GM12878 (cell line): Measurements from ENCODE around the gene ST3GAL5. TPM values are rescaled to one million over a fixed set of nuclear protein-coding genes. Genes with fewer than 3 reads are reported as not detected.

Experiments used
- ATAC-seq: fragments of 200-7000 bp; cut with Tn5 transposase; 3 replicates; pipeline ENCODE4 v1.9.1; 2020; ENCODE audit warnings: mild to moderate bottlenecking, moderate library complexity
- BruUV-seq: library from RNA; stranded (reverse); fragments of 400-500 nt; replicated peaks from 2 replicates; lab custom pipeline; 2021; lab: Mats Ljungman, UMichigan
- CTCF ChIA-PET: fragments of 300-600 bp; sonication (Branson Sonifier 250); formaldehyde crosslinking; extraction: SDS; loops from one replicate; lab custom pipeline; 2021; ENCODE audit warnings: inconsistent platforms; lab: Yijun Ruan, JAX
- POLR2A ChIA-PET: fragments of 350-600 bp; formaldehyde crosslinking; extraction: SDS; loops from one replicate; lab custom pipeline; 2021; ENCODE audit warnings: inconsistent platforms; lab: Charles Lee
- RAD21 ChIA-PET: fragments of 300-600 bp; sonication (Branson Sonifier 250); formaldehyde crosslinking; loops from one replicate; lab custom pipeline; 2023; ENCODE audit warnings: antibody characterized with exemption; ENCODE audit not compliant: unreplicated experiment; lab: Charles Lee
- SMC1A ChIA-PET: fragments of 300-600 bp; sonication (Branson Sonifier 250); formaldehyde crosslinking; loops from one replicate; lab custom pipeline; 2023; ENCODE audit not compliant: unreplicated experiment, uncharacterized antibody; lab: Charles Lee
- DNase-seq: peaks from one replicate; pipeline ENCODE4 v3.0.0-alpha.2; 2011; ENCODE audit warnings: low read depth, low spot score
- FAIRE-seq: peaks from 3 replicates; lab custom pipeline; 2011; peaks lifted over from hg19 to GRCh38; lab: Jason Lieb, UNC
- H2AFZ ChIP-seq: 2 replicates; pipeline ENCODE4 v1.6.0; 2011; ENCODE audit warnings: low read depth, low read length, control low read depth; ENCODE audit not compliant: control insufficient read depth
- H3K27ac ChIP-seq: 2 replicates; pipeline ENCODE4 v1.5.1; 2011; ENCODE audit warnings: control low read depth; ENCODE audit not compliant: control insufficient read depth, insufficient read depth
- H3K27me3 ChIP-seq, 2 experiments: replicated peaks in 1 of 2; 2 replicates each; pipeline versions ENCODE4 v1.6.0 to v1.6.1; 2011; ENCODE audit warnings: low read length in 1 of 2; ENCODE audit not compliant: control insufficient read depth in 2 of 2, insufficient read depth in 2 of 2
- H3K36me3 ChIP-seq, 2 experiments: 2 replicates each; pipeline ENCODE4 v1.5.1; 2011; ENCODE audit warnings: low read length in 1 of 2; ENCODE audit not compliant: control insufficient read depth in 2 of 2, insufficient read depth in 2 of 2
- H3K4me1 ChIP-seq: 2 replicates; pipeline ENCODE4 v1.6.1; 2011; ENCODE audit warnings: mild to moderate bottlenecking, low read length, moderate library complexity, mixed read lengths; ENCODE audit not compliant: control insufficient read depth, insufficient read depth
- H3K4me2 ChIP-seq: 2 replicates; pipeline ENCODE4 v1.6.0; 2011; ENCODE audit warnings: control low read depth; ENCODE audit not compliant: control insufficient read depth, insufficient read depth
- H3K4me3 ChIP-seq: fragments of 200-600 bp; sonication (generic); 2 replicates; pipeline ENCODE4 v1.5.1; 2016
- H3K79me2 ChIP-seq: 2 replicates; pipeline ENCODE4 v1.6.0; 2011; ENCODE audit warnings: low read length; ENCODE audit not compliant: control insufficient read depth, insufficient read depth
- H3K9ac ChIP-seq: 2 replicates; pipeline ENCODE4 v1.8.0; 2011; ENCODE audit warnings: low read length, control low read depth, mixed read lengths; ENCODE audit not compliant: control insufficient read depth, insufficient read depth
- H3K9me3 ChIP-seq: replicated peaks from 3 replicates; pipeline ENCODE4 v1.5.1; 2011; ENCODE audit warnings: mild to moderate bottlenecking, low read length; ENCODE audit not compliant: control insufficient read depth, insufficient read depth
- H4K20me1 ChIP-seq: 2 replicates; pipeline ENCODE4 v1.6.0; 2011; ENCODE audit not compliant: control insufficient read depth, insufficient read depth
- CEBPZ ChIP-seq: fragments of 150-350 bp; IDR thresholded peaks from 2 replicates; pipeline ENCODE4 v1.6.1; 2016; ENCODE audit warnings: low read depth, low read length
- E4F1 ChIP-seq: fragments of 450-650 bp; IDR thresholded peaks from 2 replicates; pipeline ENCODE4 v1.6.1; 2018; ENCODE audit warnings: borderline replicate concordance, mild to moderate bottlenecking; ENCODE audit not compliant: partially characterized antibody
- IRF5 ChIP-seq: fragments of 450-650 bp; IDR thresholded peaks from 2 replicates; pipeline ENCODE4 v1.6.1; 2017; ENCODE audit warnings: borderline replicate concordance
- NRF1 ChIP-seq: conservative IDR thresholded peaks from 2 replicates; pipeline ENCODE4 v1.6.1; 2011; ENCODE audit warnings: mild to moderate bottlenecking, low read depth, low read length, improper control_type of control experiment
- PRDM15 ChIP-seq: fragments of 450-650 bp; formaldehyde crosslinking; IDR thresholded peaks from 2 replicates; pipeline ENCODE4 v1.4.0; 2020; ENCODE audit warnings: mild to moderate bottlenecking, moderate library complexity
- RUNX3 ChIP-seq: IDR thresholded peaks from 2 replicates; pipeline ENCODE4 v1.6.1; 2012; ENCODE audit warnings: low read length, inconsistent platforms
- SRF ChIP-seq, 2 experiments: IDR thresholded peaks; 2 replicates each; pipeline ENCODE4 v1.6.1; 2011; ENCODE audit warnings: low read depth in 2 of 2, low read length in 2 of 2, mild to moderate bottlenecking in 1 of 2, moderate library complexity in 1 of 2
- ZNF274 ChIP-seq: IDR thresholded peaks from one replicate; pipeline ENCODE4 v1.8.0; 2011; ENCODE audit not compliant: insufficient read length, insufficient read depth
- ZNF622 ChIP-seq: fragments of 450-650 bp; IDR thresholded peaks from 2 replicates; pipeline ENCODE4 v1.6.1; 2017; ENCODE audit warnings: mild to moderate bottlenecking, inconsistent platforms
- WGBS: methylation state at CpG from one replicate; pipeline ENCODE4 v1.1.6; 2016; ENCODE audit warnings: low lambda C conversion rate; ENCODE audit not compliant: insufficient replicate concordance, insufficient coverage; ENCODE audit errors: missing lambda C conversion rate; 5-methylcytosine and 5-hydroxymethylcytosine counted together
- in situ Hi-C: fragments of 300-500 bp; cut with MboI; formaldehyde crosslinking; loops from 9 replicates; pipeline ENCODE4 v1.14.3; 2018; ENCODE audit warnings: mixed read lengths
- intact Hi-C: fragments of 100-400 bp; cut with micrococcal nuclease; formaldehyde crosslinking; loops from one replicate; pipeline ENCODE4 v1.14.2; 2022; ENCODE audit not compliant: unreplicated experiment
- polyA plus RNA-seq, 11 experiments: library from polyadenylated mRNA; depleted of rRNA in 4 of 11; unstranded in 6 of 11; stranded (reverse) in 5 of 11; fragments of >200 nt; fragmentation: Nextera tagmentation in 4 of 11; fragmentation: Illumina TruSeq in 1 of 11; extraction: Ambion mirVana in 4 of 11; extraction: Trizol in 1 of 11; gene quantifications; 1 replicate in 1 of 11; 2 replicates in 10 of 11; pipeline versions ENCODE4 v1.2.1 to v1.2.3, GENCODE V29; 2011 to 2016; ENCODE audit warnings: inconsistent platforms in 2 of 11, missing spikeins in 2 of 11, low read depth in 1 of 11
- total RNA-seq, 4 experiments: library from RNA; depleted of rRNA in 3 of 4; stranded (reverse); fragments of >200 nt in 3 of 4; fragmentation: Illumina TruSeq in 1 of 4; extraction: Trizol in 1 of 4; gene quantifications; 2 replicates each; pipeline versions ENCODE4 v1.2.1 to v1.2.3, GENCODE V29; 2013 to 2021

Gene ST3GAL5
- total and polyA plus RNA-seq, 10 of the 15 experiments (the other 5 are each of a cell fraction or from before 2014, with no cell fraction given): 5.2 to 60.9 (median 10.2) TPM

GRCh38 chr2:85887566-85888019 is 1.2 kb downstream of the ST3GAL5 start:
- intact Hi-C loops: loop anchor here (1.0 to 5.0 kb wide), 4 partner anchors 34 to 193 kb away; no protein-coding TSS in a partner anchor
- peak; percentile 48 for ATAC-seq
- in situ Hi-C loops: loop anchor here (5.0 kb wide), 1 partner anchor 60 kb away; no protein-coding TSS in a partner anchor
- FAIRE-seq: peak; percentile 82
- SMC1A ChIA-PET: interaction anchor here (0.5 to 11.8 kb wide), 23 partner anchors 9 to 218 kb away, joined by 3 to 248 read pairs (median 8); partner anchors contain the start of genes POLR1A and PTCD3
- WGBS: 5% methylated on average over 10 of the region's 10 CpGs
- Histone ChIP-seq H3K9ac (peak overlapping the region; percentile 63; the same call in 1 of the 2 replicates), H3K4me1 (peaks cover 13% of the 10 kb centered on the region; the same call in 1 of the 2 replicates), H3K4me3 (peak overlapping the region; percentile 65), H4K20me1 (no peaks in the 10 kb centered on the region), H2AFZ (peak overlapping the region; percentile 71; the same call in 1 of the 2 replicates), H3K4me2 (peak overlapping the region; percentile 96), H3K27me3 (no peaks in the 10 kb centered on the region; a peak in 1 of 4 replicates), H3K27ac (no peak overlapping the region), H3K36me3 (no peaks in the 10 kb centered on the region), H3K9me3 (peaks cover 4% of the 10 kb centered on the region; the same call in 2 of the 3 replicates), H3K79me2 (no peaks in the 10 kb centered on the region; the same call in 1 of the 2 replicates)
- BruUV-seq: TSS peak; percentile 50
- POLR2A ChIA-PET: interaction anchor here (0.6 to 6.5 kb wide), 17 partner anchors 9 to 192 kb away, joined by 3 to 70 read pairs (median 7); no protein-coding TSS in a partner anchor
- no peak for DNase-seq
- RAD21 ChIA-PET: interaction anchor here (0.6 to 10.0 kb wide), 20 partner anchors 9 to 198 kb away, joined by 3 to 259 read pairs (median 8); no protein-coding TSS in a partner anchor
- CTCF ChIA-PET: interaction anchor here (0.6 to 16.3 kb wide), 29 partner anchors 9 to 312 kb away, joined by 3 to 251 read pairs (median 4); partner anchors contain the start of genes MRPL35, POLR1A and PTCD3
- TF ChIP-seq NRF1: no peak
- TF ChIP-seq ZNF622: no peak
- TF ChIP-seq PRDM15 (CRISPR knock-in tag): no peak
- TF ChIP-seq CEBPZ: no peak
- TF ChIP-seq ZNF274: no peak
- TF ChIP-seq IRF5: no peak
- TF ChIP-seq SRF (IDR thresholded peaks at IDR 0.05; ENCODE audit: low read depth in 2 of 2, low read length in 2 of 2): no peak
- TF ChIP-seq RUNX3: peak; percentile 74
- TF ChIP-seq E4F1: no peak
